SW 1271 (cell line): Measurements from ENCODE around the gene GIMAP4.
"Not testable (repeated sequence)": the region's sequence is repeated elsewhere in the genome, so short reads cannot be mapped to it uniquely, and the experiment has no call there.

Source experiments
- DNase-seq, 2 experiments: peaks; one replicate each; lab custom pipeline; 2025; lab: John Stamatoyannopoulos, UW

The GIMAP4 gene

DNA sequence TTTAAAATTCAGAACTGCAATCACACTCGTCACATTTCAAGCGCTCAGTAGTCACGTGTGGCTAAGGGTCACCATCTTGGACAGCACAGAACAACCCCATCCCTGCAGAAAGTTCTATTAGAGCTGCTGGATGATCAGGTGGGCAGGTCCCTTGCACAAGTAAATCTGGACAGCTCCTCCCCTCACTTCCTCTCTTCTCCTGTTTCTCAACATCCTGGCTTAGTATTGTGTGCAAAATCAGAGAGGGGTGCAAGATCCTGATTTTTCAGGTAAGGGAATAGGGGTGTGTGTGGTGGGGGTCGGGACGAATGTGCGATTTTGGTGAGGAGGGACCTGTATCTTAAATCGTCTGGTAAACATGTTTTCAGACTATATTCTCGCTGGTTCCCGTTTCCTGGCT is at the start of gene GIMAP4:
Gene GIMAP4 (plus strand): TSS at position 222 of the 400 bp plus-strand sequence. CDS start 2,512 bp downstream, outside the sequence.
- no peak for DNase-seq

DNA sequence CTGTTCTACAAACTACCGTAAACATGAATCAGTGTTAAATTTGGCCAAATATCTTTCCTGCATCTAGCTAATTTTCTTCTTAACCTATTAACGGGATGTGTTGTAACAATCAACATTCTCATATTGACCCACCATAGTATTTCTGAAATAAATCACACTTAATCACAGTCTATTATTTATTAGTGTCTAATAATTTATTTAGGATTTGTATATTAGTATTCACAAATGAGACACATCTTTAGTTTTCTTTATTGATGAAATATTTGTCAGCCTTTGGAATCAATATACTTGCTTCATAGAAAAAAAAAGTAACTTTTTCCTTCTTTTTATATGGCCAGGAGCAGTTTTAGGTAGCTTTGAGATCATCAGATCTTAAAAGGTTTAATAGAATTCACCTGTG is 47.9 kb upstream of the GIMAP4 start:
- no peak for DNase-seq

DNA sequence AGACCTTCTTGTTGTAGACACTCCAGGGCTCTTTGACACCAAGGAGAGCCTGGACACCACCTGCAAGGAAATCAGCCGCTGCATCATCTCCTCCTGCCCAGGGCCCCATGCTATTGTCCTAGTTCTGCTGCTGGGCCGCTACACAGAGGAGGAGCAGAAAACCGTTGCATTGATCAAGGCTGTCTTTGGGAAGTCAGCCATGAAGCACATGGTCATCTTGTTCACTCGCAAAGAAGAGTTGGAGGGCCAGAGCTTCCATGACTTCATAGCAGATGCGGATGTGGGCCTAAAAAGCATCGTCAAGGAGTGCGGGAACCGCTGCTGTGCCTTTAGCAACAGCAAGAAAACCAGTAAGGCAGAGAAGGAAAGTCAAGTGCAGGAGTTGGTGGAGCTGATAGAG is 47.0 kb upstream of the GIMAP4 start:
- no peak for DNase-seq

DNA sequence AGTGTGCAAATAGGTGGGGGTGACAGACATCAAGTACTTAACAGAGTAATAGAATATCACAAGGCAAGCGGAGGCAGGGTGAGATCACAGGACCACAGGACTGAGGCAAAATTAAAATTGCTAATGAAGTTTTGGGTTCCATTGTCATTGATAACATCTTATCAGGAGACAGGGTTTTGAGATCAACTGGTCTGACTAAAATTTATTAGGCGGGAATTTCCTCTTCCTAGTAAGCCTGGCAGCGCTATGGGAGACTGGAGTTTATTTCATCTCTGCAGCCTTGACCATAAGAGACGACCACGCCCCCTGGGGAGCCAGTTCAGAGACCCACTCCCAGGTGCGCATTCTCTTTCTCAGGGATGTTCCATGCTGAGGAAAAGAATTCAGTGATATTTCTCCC is 44.3 kb upstream of the GIMAP4 start:
- DNase-seq: not testable (repeated sequence)

DNA sequence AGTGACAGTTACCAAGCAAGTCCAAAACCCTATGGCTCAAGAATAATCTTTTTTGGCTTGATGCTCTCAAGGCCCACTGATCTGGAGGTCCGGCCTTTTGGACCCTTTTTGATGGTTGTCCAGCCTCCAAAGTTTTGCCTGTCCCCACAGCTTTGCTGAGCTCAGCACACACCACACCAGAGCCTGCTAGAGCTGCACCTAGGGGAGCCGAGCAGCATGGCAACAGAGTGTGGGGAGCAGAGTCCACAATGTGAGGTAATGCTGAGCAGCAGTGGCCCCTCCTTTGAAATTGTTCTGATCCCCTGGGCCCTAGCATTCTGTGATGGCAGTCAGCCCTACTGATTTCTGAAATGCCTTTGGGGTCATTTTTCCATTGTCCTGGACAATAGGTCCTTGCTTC is 43.2 kb upstream of the GIMAP4 start:
- no peak for DNase-seq

DNA sequence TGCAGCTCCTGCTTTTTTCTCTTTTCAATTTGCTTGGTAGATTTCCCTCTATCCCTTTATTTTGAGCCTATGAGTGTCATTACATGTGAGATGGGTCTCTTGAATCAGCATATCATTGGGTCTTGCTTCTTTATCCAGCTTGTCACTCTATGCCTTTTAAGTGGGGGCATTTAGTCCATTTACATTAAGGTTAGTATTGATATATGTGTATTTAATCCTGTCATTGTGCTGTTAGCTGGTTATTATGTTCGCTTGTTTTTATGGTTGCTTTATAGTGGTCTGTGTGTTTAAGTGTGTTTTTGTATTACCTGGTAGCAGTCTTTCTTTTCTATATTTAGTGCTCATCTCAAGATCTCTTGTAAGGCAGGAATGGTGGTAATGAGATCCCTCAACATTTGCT is 35.5 kb upstream of the GIMAP4 start:
- DNase-seq: no peak

DNA sequence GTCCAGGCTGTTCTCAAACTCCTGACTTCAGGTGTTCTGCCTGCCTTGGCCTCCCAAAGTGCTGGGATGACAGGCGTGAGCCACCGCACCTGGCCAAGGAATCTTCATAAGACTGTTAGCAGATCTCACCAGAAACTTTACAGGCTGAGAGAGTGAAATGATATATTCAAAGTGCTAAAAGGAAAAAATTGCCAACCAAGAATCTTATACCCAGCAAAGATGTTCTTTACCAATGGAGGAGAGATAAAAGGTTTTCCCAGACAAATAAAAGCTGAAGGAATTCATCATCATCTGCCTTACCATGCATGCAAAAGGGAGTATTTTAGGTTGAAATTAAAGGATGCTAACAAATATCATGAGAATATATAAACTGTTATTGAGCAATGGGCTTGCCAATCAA is 28.9 kb upstream of the GIMAP4 start:
- no peak for DNase-seq

DNA sequence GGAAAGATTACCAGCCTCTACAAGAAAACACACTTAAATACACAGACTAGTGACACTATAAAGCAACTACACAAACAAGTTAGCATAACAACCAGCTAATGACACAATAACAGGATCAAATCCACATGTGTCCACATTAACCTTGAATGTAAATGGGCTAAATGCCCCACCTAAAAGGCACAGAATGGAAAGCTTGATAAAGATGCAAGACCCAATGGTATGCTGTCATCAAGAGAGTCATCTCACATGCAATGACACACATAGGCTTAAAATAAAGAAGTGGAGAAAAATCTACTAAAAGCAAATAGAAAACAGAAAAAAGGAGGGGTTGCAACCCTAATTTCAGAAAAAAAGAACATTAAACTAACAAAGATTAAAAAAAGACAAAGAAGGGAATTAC is 14.0 kb upstream of the GIMAP4 start:
- DNase-seq: no peak

DNA sequence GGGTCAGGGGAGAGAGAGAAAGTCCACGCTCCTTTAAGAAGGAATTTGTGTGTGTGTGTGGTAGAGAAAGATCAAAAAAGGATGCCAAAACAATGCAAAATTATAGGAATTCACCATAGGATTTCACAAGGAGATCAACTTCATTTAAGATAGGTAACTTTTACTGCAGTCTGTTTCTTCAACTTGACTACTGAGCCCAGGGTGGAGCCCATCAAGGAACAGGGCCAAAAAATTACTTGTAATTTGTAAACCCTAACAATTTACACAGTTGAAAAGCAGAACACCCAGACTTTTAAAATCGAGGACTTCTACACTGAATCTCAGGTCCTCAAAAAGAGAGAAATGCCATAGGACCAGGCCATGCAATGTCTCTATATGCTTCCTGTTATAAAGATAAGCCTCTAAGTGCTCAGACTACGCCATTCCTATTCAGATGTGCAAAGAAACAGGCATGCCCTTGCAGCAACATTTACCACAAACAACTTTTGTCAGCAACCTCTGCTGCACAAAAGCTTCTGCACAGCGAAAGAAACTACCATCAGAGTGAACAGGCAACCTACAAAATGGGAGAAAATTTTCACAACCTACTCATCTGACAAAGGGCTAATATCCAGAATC is 10.6 kb upstream of the GIMAP4 start:
- DNase-seq: no peak

DNA sequence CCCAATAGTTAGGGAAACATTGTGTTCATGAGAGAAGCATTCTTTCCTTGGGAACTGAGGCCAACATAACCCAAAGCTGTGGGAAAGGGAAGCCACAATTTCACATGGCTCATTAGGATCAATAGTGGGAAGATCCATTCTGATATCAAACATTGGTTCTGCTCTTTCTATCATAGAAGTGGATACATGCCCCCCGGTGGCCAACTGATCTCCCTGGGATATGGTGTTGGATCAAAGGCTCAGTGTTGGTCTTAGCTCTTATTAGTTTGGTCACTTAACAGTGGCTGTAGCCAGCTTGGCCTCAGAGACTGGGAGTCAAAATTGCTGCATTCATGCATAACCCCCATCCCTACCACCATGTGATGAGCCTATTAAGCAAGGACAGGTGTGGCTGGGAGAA is 6.7 kb upstream of the GIMAP4 start:
- DNase-seq: no peak

DNA sequence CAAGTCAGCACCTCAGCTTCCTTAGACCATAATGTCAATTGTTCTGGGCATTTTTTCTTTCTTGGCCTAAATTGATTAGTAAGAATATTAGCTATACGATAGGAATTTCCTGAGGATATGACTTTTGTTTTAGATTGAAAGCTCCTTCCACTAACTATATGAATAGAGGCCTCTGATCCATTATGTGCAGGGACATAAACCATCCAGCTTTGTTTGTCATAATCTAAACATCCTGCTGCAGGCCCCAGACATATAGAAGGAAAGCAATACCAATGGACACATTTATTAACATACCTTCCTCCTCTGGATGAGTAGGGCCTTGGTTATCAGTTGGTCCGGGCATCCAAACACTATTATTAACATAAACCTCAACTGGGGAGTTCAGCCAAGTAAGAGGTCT is 4.3 kb upstream of the GIMAP4 start:
- no peak for DNase-seq

DNA sequence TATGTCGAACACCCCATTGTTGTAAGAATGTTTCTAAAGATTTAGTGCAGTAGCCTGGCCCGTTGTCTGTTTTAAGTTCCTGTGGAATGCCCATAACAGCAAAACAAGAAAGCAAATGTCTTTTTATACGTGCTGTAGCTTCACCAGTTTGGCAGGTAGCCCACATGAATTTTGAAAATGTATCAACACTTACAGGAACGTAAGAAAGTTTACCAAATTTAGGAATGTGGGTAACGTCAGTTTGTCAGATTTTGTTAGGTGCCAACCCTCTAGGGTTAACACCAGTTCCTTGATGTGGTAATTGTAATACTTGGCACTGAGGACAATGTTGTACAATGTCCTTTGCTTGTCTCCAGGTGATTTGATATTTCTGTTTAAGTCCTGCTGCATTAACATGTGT is 3.2 kb upstream of the GIMAP4 start:
- no peak for DNase-seq

DNA sequence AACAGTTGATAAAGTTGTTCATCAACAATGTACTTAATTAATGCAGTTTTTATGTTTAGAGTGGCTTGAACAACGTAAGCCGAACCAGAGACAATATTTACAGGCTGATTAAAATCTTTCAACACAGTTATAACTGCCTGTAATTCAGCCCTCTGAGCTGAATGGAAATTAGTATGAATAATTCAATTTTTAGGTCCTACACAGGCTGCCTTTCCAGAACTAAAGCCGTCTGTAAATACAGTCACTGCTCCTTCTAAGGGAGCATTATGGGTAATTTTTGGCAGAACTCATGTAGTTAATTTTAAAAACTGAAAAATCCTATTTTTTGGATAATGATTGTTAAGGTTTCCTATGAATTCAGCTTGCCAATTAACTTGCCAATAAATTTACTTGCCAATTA is 2.6 kb upstream of the GIMAP4 start:
- no peak for DNase-seq

DNA sequence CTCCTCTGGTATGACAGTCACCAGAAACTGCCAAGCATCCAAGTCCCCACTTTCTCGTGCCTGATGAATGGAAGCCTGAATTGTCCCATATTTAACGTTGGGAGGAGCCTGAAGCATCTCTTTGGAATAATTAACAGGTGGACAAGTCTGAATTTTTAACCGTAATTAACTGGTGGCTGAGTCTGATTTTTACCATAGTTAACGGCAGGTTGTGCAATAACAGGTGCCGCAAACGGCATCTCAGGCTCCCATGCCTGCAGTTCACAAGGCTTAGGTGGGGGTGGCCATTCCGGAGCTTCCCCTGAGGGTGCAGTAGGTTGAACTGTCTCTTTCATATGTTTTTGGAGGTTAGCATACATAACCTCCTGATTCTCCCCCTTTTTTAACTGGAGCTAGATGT is 2.0 kb upstream of the GIMAP4 start:
- DNase-seq: no peak

DNA sequence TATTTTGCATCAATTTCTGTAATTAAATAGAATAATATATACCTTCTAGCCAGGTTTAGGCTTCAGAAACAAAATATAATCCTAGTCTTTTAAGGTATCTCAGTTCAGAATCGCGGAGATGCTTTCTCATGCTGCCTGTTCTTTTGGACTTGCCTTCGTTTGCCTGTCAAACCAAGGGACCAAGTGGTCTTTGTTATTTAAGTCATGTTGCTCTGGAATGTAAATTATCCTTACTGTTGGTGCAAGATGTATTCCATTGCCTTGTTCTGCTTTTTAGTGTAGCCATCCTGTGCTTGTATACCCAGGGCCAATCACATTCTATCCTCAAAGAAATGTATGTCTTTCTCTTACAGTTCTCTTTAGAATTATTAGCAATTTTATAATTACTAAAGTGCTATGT is 1.1 kb upstream of the GIMAP4 start:
- DNase-seq: no peak

DNA sequence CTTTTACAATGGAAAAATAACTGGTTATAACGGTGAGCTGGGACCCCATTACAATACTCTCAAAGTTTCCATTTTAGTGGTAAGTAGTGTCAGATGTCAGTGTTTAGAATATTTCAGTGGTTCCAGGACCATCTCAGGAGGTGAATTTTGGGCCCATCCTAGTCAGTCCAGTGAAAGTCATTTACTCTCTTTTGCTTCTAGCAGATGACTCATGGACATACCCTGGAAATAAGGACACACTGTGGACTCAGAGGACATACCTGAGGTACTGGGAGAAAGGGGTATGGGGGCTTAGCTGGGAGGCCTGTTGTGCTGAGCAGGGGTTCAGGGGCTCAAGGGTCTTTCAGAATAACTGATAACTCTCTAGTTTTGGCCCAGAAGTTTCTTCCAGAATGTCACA is 618 bp upstream of the GIMAP4 start:
- no peak for DNase-seq

DNA sequence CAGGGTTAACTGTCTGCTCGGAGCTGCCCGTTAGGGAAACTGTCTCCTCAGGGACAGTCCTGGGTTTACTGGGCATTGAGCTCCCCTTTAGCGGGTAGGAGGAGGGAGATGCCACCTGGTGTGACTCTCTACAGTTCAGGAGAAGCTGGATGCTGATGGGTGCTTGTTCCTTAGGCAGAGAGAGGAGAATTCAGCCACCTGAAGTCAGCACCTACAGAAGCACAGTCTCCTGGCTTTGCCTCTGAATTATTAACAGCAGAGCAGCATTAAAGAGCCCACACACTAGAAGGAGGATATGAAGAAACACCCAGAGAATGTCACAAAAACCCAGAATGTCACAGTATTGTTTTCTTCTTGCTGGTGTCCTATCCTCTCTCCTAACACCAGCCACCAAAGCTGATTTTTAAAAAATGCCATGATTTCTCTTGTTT is 696 bp downstream of the GIMAP4 start:
- DNase-seq: no peak

DNA sequence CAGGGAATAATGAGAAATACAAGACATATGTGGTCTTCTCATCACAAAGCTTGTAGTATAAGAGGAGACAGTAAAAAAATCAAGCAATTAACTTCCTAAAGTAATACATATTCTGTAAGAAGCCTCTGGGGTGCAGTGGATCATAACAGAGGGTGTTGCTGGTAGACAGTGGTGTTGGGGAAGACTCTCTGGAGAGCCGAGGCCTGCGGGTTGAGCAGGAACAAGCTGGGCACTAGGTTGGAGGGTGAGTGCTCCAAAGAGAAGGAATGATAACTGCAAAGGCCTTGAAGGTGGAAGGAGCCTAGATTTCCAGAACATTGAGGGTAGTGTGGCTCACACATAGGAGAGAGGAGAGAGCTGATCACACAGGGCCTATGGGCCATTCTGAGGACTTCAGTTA is 1.5 kb downstream of the GIMAP4 start:
- no peak for DNase-seq

DNA sequence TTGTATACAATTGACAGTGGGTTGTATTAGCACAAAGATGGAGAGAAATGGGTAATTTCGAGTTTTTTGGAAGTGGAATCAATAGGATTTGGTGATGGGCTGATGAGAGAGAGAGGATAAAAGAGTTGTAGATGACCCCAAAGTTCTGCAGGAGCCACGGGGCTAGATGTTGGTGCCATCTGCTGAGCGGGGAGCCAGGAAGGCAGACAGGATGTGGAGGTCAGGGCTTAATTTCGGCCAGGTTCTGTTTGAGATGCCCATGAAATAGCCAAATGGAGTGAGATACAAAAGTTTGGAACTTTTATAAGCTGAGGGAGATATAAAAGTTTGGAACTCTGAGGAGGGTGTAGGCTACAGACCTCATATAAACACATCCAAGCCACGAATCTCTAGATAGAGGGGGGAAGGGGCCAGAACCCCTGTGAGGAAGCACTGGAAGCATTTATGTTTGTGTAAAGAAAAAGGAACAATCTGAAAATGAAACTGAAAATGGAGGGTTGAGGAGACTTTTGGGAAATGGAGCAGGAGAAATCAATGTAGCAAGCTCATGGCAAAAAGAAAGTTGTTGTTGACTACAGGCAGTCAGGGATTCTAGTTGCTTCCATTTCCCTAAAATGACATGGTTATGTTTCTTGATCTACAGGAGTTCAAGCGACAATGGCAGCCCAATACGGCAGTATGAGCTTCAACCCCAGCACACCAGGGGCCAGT is 2.2 kb downstream of the GIMAP4 start:
- no peak for DNase-seq

DNA sequence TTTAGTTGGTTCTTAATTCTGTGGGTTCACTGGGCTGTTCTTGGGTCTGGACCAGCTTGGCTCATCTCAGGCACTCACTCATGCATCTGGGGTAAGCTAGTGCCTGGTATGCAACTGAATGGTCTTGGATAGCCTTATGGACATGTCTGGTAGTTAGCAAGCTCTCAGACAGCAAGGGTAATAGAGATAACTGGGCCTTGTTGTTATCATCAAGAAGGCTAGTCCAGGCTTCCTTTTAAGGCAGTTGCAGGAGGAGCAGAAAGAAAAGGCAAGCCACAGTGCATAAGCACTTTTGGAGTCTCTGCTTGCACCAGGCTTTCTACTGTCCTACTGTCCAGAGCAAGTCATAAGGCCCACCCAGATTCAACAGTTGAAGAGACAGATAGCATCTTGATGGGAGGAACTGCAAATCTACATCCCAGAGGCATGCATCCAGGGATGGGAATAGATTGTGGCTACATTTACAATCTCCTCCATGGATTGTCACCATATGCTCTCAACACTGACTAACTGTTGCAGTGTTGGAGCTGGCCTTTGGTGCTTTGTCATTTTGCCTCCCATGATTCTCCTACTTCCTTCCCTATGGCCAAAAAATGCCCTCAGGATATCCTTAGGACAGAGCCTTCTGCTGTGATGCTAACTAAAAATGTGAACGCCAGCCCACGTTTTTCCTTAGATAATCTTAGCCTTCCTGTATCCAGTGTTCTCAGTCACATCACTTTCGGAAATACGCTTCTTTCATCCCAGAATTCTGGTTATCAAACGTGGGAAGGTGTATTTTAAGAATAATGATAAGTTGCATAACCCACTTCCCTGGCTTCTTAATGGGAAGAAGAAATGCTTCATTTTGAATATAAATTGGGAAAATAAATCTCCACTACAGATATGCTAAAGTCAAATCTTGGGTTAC is 3.6 kb downstream of the GIMAP4 start:
- DNase-seq: no peak

DNA sequence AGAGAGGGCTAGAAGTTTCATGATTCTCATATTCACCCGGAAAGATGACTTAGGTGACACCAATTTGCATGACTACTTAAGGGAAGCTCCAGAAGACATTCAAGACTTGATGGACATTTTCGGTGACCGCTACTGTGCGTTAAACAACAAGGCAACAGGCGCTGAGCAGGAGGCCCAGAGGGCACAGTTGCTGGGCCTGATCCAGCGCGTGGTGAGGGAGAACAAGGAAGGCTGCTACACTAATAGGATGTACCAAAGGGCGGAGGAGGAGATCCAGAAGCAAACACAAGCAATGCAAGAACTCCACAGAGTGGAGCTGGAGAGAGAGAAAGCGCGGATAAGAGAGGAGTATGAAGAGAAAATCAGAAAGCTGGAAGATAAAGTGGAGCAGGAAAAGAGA is 5.3 kb downstream of the GIMAP4 start:
- DNase-seq: no peak

DNA sequence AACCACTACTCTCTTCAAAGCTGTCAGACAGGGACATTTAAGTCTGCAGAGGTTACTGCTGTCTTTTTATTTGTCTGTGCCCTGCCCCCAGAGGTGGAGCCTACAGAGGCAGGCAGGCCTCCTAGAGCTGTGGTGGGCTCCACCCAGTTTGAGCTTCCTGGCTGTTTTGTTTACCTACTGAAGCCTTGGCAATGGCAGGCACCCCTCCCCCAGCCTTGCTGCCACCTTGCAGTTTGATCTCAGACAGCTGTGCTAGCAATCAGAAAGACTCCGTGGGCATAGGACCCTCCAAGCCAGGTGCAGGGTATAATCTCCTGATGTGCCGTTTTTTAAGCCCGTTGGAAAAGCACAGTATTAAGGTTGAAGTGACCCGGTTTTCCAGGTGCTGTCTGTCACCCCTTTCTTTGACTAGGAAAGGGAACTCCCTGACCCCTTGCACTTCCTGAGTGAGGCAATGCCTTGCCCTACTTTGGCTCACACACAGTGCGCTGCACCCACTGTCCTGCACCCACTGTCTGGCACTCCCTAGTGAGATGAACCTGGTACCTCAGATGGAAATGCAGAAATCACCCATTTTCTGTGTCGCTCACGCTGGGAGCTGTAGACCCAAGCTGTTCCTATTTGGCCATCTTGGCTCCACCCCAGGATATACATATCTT is 12.9 kb downstream of the GIMAP4 start:
- DNase-seq: not testable (repeated sequence)
